ENCODE data around the gene OLA1.

OLA1 gene

DNA sequence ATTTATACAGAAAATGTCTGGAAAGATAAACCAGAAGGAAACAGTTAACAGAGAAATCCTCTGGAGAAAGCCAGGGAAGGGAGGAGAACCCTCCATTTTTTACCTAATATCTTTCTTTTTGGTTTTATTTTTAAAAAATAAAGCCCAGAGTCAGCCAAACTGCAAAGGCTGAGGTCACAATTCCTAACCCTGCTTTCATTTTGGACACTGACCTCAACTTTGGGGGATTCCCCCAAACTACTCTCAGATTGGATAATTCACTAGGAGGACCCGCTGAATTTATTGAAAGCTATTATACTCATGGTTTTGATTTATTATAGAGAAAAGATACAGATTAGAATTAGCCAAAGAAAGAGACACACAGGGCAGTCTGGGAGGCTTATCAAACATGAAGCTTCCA, 189.9 kb downstream of the OLA1 start:
- DNase-seq: no peak

GRCh38 chr2:174058026-174058425, 190.3 kb downstream of the OLA1 start:
- DNase-seq: no peak

DNA sequence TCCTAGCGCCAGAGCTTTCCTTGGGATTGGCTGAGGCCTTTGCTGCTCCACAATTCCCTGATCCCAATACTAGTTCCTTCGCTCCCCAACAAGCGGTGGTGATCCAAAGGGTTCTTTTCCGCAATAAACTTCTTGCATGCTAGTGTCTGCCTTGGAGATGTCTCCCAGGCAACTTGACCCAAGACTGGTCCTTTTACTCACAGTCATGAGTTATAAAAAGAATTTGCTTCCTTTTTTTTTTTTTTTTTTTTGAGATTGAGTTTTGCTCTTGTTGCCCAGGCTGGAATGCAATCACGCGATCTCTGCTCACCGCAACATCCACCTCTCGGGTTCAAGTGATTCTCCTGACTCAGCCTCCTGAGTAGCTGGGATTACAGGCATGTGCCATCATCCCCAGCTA, 193.4 kb downstream of the OLA1 start:
- DNase-seq: no peak

GRCh38 chr2:174053355-174054151, 194.8 kb downstream of the OLA1 start:
- no peak for DNase-seq

GRCh38 chr2:174052584-174052976, 195.8 kb downstream of the OLA1 start:
- DNase-seq: no peak

DNA sequence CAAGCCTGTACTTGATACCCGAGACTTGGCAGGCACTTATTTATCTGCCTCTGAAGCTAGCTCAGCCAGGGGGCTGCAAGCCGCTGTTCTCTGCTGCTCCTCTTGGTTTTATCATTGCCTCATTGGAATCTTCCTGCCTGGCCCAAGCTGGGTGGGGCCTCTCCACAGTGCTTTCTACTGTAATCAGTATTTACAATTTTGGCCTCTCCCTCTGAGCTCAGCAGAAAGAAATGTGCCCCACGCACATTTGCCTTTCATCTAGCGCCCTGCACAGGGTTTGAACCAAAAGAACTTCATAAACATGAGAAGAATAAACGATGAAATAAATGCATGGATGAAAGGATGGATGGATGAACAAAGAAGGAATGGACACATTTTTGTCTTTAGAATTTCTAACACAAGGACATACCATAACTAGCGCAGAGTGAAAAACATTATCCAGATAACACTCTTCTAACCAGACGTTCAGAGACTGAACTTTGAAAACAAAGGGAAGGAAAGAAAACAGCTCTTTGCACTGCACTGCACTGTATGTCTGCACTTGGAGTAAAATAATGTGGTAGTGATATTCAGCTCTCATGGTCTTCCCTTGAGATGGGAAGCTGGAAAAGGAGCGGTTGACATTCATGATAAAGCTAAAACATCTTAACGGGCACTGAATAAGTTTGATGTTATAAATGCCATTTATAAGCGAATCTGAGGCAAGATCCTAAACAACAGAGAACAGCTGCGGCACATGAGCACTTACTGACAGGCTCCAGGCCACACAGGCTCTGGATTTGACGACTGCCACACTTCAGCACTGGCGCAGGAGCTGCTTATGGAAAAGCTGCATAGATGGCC, 196.4 kb downstream of the OLA1 start:
- no peak for DNase-seq

DNA sequence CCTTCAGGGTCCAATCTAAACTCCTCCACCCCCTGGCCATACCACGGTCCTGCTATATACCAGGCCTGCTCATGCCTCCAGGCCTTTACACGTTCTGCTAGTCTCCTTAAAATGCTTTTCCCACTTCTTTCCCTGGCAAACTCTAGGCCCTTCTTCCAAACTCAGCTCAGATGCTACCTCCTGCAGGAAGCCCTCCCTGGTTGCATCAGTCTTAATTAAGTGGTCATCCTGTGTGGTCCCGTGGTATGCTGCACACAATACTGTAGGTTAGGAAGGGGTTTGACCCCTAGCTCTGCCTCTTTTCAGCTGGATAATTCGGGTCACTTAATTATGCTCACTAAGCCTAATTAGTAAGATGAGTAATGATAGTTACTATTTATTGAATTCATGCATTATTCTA, 197.3 kb downstream of the OLA1 start:
- DNase-seq: no peak

- no peak for DNase-seq
Observed at GRCh38 chr2:174049895-174050294, 198.4 kb downstream of the OLA1 start.

DNA sequence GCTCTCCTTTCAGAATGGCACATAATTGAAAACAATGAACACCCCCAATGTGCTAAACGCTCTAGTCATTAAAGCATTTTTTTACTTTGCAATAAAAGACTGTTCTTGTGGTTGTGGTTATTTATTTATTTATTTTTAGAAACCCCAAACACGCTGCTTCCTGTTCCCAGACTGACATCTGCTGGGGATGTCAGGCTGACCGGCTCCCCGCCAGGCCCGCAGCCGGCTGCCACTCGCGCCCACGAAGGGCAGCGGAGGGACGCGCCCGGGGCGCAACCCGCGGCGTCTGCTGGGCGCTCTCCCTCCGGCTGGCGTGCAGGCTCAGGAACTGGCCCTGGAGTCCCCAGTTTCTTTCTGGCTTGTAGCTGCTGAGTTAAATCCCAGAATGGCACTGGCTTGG, 200.1 kb downstream of the OLA1 start:
- DNase-seq: no peak

GRCh38 chr2:174047746-174048145, 200.6 kb downstream of the OLA1 start:
- DNase-seq: no peak

- DNase-seq: no peak
Observed at GRCh38 chr2:174046172-174046571, 202.2 kb downstream of the OLA1 start.

GRCh38 chr2:174044556-174044955, 203.8 kb downstream of the OLA1 start:
- no peak for DNase-seq

GRCh38 chr2:174040417-174040701, 208.0 kb downstream of the OLA1 start:
- DNase-seq: no peak

- peak; percentile 88 to 92 for DNase-seq
Observed at GRCh38 chr2:174039551-174040416, 208.5 kb downstream of the OLA1 start.

GRCh38 chr2:174038462-174038861, 209.9 kb downstream of the OLA1 start:
- DNase-seq: no peak

- DNase-seq: no peak
Observed at GRCh38 chr2:174036825-174037224, 211.5 kb downstream of the OLA1 start.

- no peak for DNase-seq
Observed at GRCh38 chr2:174035981-174036742, 212.2 kb downstream of the OLA1 start.

DNA sequence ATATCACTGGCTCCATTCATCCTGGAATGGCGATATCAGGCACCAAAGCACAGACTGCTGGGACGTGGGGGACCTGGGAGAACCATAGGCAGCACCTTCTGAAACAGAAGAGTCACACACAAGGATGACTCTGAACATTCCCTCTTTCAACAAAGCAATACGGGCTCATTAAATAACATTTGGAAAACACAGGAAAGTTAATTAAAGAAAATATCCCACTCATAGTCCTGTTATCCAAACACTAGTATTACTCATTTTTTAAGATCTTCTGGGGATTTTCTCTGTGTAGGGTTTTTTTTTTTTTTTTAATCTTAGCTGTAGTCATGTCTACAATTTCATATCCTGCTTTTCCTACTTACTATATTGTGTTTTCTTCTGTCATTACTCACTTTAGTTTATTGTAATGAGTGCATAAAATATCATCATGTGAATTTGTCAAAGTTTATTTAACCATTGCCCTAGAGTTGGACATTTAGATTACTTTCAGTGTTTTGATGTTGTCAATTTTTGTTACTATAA, 213.2 kb downstream of the OLA1 start:
- no peak for DNase-seq

- DNase-seq: no peak
Observed at GRCh38 chr2:174033163-174033550, 215.2 kb downstream of the OLA1 start.

- no peak for DNase-seq
Observed at GRCh38 chr2:174031226-174031625, 217.1 kb downstream of the OLA1 start.

DNA sequence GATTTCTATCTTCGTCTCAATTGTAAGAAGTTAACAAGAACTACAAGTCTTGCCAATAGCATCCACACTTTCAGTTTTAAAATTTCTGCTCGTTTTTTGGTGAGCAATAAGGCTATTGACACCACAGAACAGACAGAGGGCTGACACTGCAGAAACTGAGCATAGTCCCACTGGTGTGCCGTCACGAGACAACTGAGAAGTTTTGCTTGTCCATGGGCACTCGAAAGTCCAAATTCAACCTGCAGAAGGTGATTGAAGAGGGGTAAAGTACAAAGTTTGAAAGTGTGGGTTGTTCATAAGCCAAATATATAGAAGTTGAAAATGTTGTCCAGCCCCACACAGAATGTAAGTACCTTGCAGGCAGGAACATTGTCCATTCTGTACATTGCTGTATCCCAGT, 219.4 kb downstream of the OLA1 start:
- no peak for DNase-seq

DNA sequence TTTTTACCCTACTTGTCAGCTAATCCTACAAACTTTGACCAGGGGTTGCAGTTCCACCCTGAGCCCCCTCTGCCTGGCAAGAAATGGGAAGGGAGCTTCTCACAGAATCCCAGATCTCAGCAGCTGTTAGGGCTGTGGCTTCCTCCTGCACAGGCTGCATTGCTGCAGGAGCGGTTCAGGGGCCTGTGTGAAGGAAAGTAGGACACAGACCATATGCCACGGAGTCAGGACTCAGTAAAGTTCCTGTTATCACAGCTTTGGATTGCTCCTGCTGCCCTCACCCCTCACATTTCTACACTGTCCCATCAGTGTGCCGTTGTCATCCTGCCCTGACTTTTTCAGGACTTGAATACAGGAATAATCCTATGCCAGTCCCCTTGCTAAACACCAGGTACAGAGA, 220.4 kb downstream of the OLA1 start:
- no peak for DNase-seq

All from activated CD4-positive, alpha-beta T cell treated with anti-CD3 and anti-CD28 coated beads, Interleukin-2, amount 50 U/mL, for 48 hours (primary cell).